ENCODE measurements around the gene NPAS1. TPM values are rescaled to one million over a fixed set of nuclear protein-coding genes. Genes with fewer than 3 reads are reported as not detected.
A peak's percentile ranks its signal among the peaks of the same experiment; 100 is the strongest.

The NPAS1 gene
- polyA plus RNA-seq, 3 donors = not detected

- DNase-seq = no peak
- no peak overlapping the region for H2AFZ ChIP-seq (ENCODE audit: insufficient read depth, low read depth, low read length, poor library complexity, severe bottlenecking)
- H3K9me3 ChIP-seq (replicated peaks in 1 of 2; ENCODE audit: control insufficient read depth in 1 of 2, insufficient read depth in 1 of 2, low read length in 2 of 2) = no peaks in the 10 kb centered on the region
- Mint-ChIP-seq H3K27ac (peak overlapping the region in 1 of 7 donors; percentile 48), H3K36me3 (peaks cover 35 to 50% of the 10 kb centered on the region in 2 donors), H3K9me3 (no peaks in the 10 kb centered on the region), H3K4me3 (no peak overlapping the region), H3K4me1 (peaks cover 28% of the 10 kb centered on the region), H3K27me3 (ENCODE audit: low read depth in 3 of 3) (peaks cover 0 to 2% (median 0%) of the 10 kb centered on the region in 3 donors)
- H3K9ac ChIP-seq (ENCODE audit: insufficient read depth, low read length, poor library complexity, severe bottlenecking) = no peak overlapping the region
- no peak overlapping the region for H3K27ac ChIP-seq (ENCODE audit: low read depth in 1 of 2, low read length in 2 of 2)
- peaks cover 28 to 31% of the 10 kb centered on the region in 2 donors for H3K4me1 ChIP-seq (ENCODE audit: control insufficient read depth in 1 of 2, insufficient read depth in 2 of 2, low read length in 2 of 2)
- intact Hi-C loops (cut with micrococcal nuclease) = loop anchor here in 1 of 2 donors (10.0 kb wide), 1 partner anchor 121 kb away; the partner anchor contains the start of gene ARHGAP35
- H4K20me1 ChIP-seq (ENCODE audit: insufficient read depth, low read length) = peaks cover 41% of the 10 kb centered on the region
- TF ChIP-seq CTCF (IDR thresholded peaks at IDR 0.05) = no peak
- no peaks in the 10 kb centered on the region for H3K27me3 ChIP-seq (ENCODE audit: control insufficient read depth in 2 of 2, insufficient read depth in 2 of 2, low read length in 2 of 2)
- H3K36me3 ChIP-seq (replicated peaks in 1 of 2; ENCODE audit: control insufficient read depth in 1 of 2, insufficient read depth in 2 of 2, low read length in 2 of 2) = peaks cover 21 to 30% of the 10 kb centered on the region in 2 donors
- WGBS (ENCODE audit: insufficient coverage) = 96% methylated on average over 11 of the region's 14 CpGs
- peaks cover 13% of the 10 kb centered on the region for H3K79me2 ChIP-seq (ENCODE audit: insufficient read depth, low read length)
- H3K4me2 ChIP-seq (replicated peaks; ENCODE audit: extremely low read depth, low read length, poor library complexity, severe bottlenecking) = no peak overlapping the region
- H3K4me3 ChIP-seq (replicated peaks in 1 of 3; ENCODE audit: low read depth in 2 of 3, low read length in 3 of 3) = no peak overlapping the region
Measured at GRCh38 chr19:46985542-46986415, 33.9 kb upstream of the NPAS1 start.

- Histone ChIP-seq H3K36me3 (replicated peaks in 1 of 2; ENCODE audit: control insufficient read depth in 1 of 2, insufficient read depth in 2 of 2, low read length in 2 of 2) (peaks cover 38 to 50% of the 10 kb centered on the region in 2 donors), H3K27ac (ENCODE audit: low read depth in 1 of 2, low read length in 2 of 2) (no peak overlapping the region), H3K27me3 (ENCODE audit: control insufficient read depth in 2 of 2, insufficient read depth in 2 of 2, low read length in 2 of 2) (no peaks in the 10 kb centered on the region), H3K4me3 (replicated peaks in 1 of 3; ENCODE audit: low read depth in 2 of 3, low read length in 3 of 3) (no peak overlapping the region), H3K4me2 (replicated peaks; ENCODE audit: extremely low read depth, low read length, poor library complexity, severe bottlenecking) (no peak overlapping the region), H3K79me2 (ENCODE audit: insufficient read depth, low read length) (peaks cover 11% of the 10 kb centered on the region), H2AFZ (ENCODE audit: insufficient read depth, low read depth, low read length, poor library complexity, severe bottlenecking) (no peak overlapping the region), H3K9ac (ENCODE audit: insufficient read depth, low read length, poor library complexity, severe bottlenecking) (no peak overlapping the region), H3K9me3 (replicated peaks in 1 of 2; ENCODE audit: control insufficient read depth in 1 of 2, insufficient read depth in 1 of 2, low read length in 2 of 2) (no peaks in the 10 kb centered on the region), H4K20me1 (ENCODE audit: insufficient read depth, low read length) (peaks cover 25% of the 10 kb centered on the region), H3K4me1 (ENCODE audit: control insufficient read depth in 1 of 2, insufficient read depth in 2 of 2, low read length in 2 of 2) (peaks cover 18% of the 10 kb centered on the region in 2 donors)
- Mint-ChIP-seq H3K9me3 (no peaks in the 10 kb centered on the region), H3K27me3 (ENCODE audit: low read depth in 3 of 3) (peaks cover 0 to 2% (median 2%) of the 10 kb centered on the region in 3 donors), H3K4me1 (peaks cover 23% of the 10 kb centered on the region), H3K4me3 (no peak overlapping the region), H3K27ac (peak overlapping the region in 4 of 7 donors; percentile 15 to 71 (median 32)), H3K36me3 (peaks cover 54 to 61% of the 10 kb centered on the region in 2 donors)
- 100% methylated on average over 3 of the region's 14 CpGs for WGBS (ENCODE audit: insufficient coverage)
- no peak for TF ChIP-seq CTCF (IDR thresholded peaks at IDR 0.05)
- DNase-seq = no peak
- intact Hi-C loops (cut with micrococcal nuclease) = loop anchor here in 1 of 2 donors (10.0 kb wide), 1 partner anchor 124 kb away; the partner anchor contains the start of gene ARHGAP35
Measured at GRCh38 chr19:46988614-46989230, 30.9 kb upstream of the NPAS1 start.
